Measurements from ENCODE around the gene LGALS7B.

The LGALS7B gene

DNA sequence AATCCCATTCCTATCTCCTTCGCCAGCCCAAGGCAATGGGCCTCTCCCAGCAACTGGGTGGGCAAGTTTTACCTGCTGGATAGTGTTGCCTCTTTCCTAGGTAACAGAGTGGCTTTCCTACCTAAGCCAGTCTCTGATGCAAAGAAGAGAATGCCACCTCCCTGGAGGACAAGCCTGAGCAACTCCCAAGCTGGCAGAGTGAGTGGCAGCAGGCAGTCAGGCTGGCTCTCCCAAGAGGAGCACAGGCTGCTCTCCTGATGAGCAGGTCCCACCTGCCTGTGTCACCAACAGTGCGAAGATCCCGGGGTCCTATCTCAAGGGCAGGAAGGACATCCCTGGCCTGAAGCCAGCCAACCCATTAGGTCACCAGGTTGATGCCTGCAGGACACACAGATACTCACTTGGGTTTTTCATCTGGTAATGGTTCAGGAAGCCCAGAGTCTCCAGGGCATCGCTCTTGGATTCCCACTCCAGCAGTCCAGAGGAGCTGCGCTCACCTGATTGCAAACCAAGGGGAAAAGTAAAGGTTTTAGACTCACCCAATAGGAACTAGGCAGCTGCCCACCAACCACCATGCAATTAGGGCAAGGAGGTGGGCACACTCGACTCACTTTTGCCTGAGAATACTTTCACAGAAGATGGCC, 48.1 kb downstream of the LGALS7B start:
- no peak overlapping the region for H3K4me3 ChIP-seq (replicated peaks; ENCODE audit: low read depth, low read length)
- TF ChIP-seq, protein P1, sequence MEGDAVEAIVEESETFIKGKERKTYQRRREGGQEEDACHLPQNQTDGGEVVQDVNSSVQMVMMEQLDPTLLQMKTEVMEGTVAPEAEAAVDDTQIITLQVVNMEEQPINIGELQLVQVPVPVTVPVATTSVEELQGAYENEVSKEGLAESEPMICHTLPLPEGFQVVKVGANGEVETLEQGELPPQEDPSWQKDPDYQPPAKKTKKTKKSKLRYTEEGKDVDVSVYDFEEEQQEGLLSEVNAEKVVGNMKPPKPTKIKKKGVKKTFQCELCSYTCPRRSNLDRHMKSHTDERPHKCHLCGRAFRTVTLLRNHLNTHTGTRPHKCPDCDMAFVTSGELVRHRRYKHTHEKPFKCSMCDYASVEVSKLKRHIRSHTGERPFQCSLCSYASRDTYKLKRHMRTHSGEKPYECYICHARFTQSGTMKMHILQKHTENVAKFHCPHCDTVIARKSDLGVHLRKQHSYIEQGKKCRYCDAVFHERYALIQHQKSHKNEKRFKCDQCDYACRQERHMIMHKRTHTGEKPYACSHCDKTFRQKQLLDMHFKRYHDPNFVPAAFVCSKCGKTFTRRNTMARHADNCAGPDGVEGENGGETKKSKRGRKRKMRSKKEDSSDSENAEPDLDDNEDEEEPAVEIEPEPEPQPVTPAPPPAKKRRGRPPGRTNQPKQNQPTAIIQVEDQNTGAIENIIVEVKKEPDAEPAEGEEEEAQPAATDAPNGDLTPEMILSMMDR (IDR thresholded peaks at IDR 0.05; ENCODE audit: low read length, missing control alignments): no peak
- no peak for DNase-seq (ENCODE audit: low read depth)

DNA sequence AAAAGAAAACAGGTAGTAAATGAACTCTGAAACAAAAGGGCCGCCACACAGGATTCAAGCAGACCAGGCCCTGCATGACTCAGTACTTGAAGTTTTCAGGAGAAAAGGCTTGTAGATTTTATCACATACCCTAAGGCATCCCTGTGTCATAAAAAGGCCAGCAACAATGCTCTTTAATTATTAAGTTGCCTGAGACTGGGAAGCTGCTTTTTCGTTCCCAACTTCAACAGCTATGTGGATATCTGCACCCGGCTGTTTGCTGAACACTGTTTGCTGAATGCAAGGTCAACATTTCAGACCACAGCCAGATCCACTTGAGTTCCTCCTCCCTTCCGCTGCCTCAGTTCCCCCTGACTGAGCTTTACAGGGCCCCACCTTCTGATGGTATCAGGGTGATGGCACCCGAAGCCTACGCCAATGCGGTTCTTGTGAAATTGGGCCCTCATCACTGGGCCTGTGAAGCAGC, 48.7 kb downstream of the LGALS7B start:
- no peak overlapping the region for H3K4me3 ChIP-seq (replicated peaks; ENCODE audit: low read depth, low read length)
- no peak for DNase-seq (ENCODE audit: low read depth)
- TF ChIP-seq, protein P1 (IDR thresholded peaks at IDR 0.05; ENCODE audit: low read length, missing control alignments): no peak

DNA sequence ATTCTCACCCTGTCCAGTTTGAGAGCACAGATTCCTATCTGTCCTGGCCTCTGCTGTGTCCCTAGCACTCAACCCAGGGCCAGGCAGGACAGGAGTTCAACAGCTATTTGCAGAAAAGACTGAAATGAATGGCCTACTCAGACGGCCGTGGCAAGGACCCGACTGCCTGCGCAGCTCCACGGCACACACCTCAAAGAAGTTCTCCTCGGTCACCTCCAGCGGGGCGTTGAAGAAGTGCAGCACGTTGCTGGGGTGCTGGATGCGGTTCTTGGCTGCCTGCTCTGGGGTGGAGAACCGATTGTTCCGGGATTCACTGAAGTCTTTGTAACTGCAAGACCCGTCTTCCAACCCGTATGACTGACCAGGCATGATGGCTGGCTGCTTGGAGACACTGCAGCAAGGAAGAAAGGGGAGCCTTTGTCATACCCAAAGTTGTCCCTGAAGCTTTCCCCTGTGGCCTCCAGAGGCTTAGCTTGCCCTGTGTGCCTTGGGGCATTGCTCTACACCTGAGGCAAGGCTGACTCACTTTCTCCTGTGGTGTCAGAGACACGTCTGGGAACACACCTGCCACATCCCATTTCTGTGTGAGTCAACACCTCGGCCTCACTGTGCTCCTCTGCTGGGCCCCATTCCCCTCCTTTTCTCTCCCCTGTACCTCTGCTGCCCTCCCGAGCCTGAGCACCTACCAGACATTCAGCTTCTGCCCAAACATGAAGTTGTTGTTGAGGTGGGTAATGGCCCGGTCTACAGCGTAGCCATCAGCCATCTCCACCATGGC, 49.4 kb downstream of the LGALS7B start:
- TF ChIP-seq, protein P1 (IDR thresholded peaks at IDR 0.05; ENCODE audit: low read length, missing control alignments): no peak
- H3K4me3 ChIP-seq (replicated peaks; ENCODE audit: low read depth, low read length): no peak overlapping the region
- DNase-seq (ENCODE audit: low read depth): no peak

DNA sequence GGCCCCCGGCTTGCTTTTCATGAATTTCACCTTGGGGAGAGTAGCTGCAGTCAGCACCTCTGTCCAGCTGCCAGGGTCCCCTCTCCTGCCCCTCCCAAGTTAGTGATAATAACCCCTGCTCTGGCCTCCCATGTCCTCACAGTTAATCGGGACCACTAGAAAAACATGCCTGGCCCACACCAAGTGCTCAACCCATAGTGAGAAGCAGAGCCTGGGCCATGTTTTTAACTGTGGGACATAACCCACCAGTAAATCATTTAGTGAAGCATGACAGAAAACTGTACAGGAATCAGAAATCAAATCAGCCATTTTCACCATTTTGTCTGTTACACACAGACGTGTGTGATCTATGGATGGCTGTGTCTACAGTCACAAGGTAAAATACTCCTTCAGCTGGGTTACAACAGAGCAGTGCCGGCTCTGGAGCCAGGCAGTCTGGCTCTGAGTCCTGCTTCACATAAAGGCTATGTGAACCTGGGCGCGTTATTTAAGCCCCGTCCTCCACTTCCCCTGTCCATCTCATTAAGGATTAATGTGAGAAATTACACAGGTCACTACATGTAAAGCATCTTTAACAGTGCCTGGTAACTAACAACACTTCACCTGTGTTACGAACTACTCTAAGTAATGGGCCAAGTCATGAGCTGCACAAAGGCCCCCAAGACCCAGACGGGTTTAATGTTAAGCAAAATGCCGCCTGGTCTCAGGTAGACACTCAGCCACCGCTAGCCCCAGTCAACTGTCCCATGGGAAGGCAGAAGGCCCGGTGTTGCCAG, 50.2 kb downstream of the LGALS7B start:
- no peak for DNase-seq (ENCODE audit: low read depth)
- H3K4me3 ChIP-seq (replicated peaks; ENCODE audit: low read depth, low read length): no peak overlapping the region
- TF ChIP-seq, protein P1 (IDR thresholded peaks at IDR 0.05; ENCODE audit: low read length, missing control alignments): no peak

DNA sequence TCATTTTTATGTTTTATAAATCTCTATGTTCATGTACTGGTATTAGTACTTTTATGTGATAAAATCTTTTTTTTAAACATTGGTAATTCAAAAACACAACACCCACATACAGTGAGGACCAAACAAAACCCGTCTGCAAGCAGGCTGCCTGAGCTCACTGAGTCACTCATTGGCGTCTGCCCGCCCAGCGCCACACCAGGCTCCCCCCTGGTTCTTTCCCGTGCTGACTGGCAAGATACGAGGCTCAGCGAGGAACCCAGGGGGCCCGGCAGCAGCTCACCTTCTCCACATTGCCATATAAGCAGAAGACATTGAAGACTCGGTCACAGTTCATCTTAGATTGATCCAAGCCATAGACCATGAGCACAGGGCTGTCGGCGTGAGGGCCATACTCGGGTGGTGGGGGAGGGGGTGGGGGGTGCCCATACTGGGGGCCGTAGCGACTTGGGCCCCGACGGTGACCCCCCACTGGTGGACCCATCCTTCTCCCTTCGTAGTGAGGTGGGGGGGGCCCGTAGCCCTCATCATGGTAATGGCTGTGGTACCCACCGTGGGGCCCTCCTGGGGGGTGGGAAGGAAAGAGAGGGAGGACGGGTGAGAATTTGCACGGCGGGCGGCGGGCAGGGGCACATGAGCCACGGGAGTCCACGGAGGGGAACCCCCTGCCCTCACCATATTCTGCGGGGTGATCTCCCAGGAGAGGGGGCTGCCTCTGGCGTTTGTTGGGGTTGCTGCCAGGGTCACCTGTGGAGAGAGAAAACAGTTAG, 51.0 kb downstream of the LGALS7B start:
- DNase-seq (ENCODE audit: low read depth): no peak
- no peak overlapping the region for H3K4me3 ChIP-seq (replicated peaks; ENCODE audit: low read depth, low read length)
- TF ChIP-seq, protein P1 (IDR thresholded peaks at IDR 0.05; ENCODE audit: low read length, missing control alignments): no peak

DNA sequence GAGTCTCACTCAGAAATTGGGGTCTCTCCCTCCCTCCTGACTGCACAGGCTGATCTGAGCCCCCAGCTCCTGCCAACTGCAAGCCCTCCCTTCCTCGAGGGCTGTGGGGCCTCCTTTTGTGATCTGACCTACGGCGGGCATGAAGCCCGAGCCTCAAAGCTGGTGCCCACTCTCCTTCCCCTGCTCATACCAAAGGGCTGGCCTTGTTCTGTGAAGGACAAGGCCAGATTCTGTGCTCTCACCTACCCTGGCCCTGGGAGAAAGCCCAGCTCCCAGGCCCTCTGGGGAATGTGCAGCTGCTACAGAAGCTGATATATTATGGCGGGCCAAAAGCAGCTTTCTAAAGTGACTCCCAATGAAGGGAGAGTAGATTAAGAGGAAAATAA, 51.6 kb downstream of the LGALS7B start:
- H3K4me3 ChIP-seq (replicated peaks; ENCODE audit: low read depth, low read length): no peak overlapping the region
- TF ChIP-seq, protein P1 (IDR thresholded peaks at IDR 0.05; ENCODE audit: low read length, missing control alignments): no peak

More for the DNA sequence above, 51.6 kb downstream of the LGALS7B start:
- no peak for DNase-seq (ENCODE audit: low read depth)

Data from fibroblast of pulmonary artery (primary cell).